ENCODE data around the gene DPCD.
"Not testable (repeated sequence)": the region's sequence is repeated elsewhere in the genome, so short reads cannot be mapped to it uniquely, and the experiment has no call there.

The DPCD gene

DNA sequence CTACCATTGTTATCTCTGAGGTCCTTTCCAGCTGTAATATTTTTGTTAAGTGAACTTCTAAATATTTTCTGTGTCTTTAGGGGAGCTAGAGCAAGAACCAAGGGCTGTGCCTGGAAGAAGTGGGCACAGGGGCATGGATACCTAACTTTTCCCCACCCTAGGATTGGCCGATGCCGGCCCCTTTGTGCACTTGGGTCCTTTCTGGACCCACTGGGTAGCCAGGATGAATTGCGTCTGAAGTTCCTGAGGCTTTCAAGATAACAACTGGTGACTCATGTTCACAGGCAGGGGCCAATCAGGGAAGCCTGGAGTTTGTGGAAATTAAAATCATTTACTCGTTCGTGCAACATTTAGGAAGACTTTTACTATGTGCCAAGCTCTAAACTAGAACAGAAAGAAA is 758 bp downstream of the DPCD start:
- no peak for DNase-seq

DNA sequence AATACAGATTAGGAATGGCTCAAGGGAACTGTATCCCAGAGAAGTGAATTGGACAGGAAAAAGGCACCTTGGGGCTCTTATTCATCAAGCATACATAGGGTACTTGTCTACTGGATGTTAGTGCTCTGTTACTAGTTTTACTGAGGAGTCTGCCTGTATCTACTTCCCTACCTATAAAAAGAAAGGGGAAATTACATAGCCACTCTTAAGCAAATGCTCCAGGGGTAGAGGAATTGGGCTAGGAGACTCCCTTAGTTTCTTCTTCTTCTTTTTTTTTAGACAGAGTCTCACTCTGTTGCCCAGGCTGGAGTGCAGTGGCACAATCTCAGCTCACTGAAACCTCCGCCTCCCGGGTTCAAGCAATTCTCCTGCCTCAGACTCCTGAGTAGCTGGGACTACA is 5.2 kb downstream of the DPCD start:
- DNase-seq, result not testable (repeated sequence)

DNA sequence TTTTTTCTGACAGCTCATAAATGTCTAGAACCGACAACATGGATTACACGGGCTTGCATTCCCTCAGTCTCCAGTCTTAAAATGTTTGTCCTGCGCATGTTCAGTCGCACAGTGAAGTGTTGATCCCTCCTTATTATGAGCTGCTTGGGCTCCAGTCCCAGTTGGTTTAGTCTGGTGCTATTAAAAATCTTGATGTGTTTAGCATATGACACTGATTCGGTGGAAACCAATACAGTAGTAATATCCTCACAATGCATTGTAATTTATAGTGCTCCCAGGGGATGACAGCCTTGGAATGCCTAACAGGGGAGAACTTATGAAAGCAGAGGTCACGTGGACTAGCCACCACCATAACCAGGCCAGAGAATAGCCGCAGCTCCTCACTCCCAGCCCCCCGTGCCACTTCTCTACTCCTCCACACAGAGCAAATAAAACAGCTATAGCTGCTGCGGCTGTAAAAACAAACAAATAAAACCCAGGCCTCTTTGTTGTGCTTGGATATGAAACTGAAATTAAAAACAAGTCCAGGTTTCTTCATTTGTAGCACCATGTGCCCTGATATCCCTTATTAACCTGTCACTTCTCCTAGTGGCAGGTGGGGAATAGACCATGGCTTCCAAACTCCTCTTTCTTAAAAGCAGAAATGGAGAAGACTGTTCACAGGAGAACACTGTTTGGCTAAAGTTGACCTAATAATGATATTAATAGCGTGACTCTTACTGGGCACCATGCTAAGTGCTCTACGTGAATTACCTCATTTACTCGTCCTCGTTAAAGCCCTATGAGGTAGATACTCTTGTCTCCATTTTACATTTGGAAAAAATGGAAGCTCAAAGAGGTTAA is 7.7 kb downstream of the DPCD start:
- DNase-seq, result no peak

DNA sequence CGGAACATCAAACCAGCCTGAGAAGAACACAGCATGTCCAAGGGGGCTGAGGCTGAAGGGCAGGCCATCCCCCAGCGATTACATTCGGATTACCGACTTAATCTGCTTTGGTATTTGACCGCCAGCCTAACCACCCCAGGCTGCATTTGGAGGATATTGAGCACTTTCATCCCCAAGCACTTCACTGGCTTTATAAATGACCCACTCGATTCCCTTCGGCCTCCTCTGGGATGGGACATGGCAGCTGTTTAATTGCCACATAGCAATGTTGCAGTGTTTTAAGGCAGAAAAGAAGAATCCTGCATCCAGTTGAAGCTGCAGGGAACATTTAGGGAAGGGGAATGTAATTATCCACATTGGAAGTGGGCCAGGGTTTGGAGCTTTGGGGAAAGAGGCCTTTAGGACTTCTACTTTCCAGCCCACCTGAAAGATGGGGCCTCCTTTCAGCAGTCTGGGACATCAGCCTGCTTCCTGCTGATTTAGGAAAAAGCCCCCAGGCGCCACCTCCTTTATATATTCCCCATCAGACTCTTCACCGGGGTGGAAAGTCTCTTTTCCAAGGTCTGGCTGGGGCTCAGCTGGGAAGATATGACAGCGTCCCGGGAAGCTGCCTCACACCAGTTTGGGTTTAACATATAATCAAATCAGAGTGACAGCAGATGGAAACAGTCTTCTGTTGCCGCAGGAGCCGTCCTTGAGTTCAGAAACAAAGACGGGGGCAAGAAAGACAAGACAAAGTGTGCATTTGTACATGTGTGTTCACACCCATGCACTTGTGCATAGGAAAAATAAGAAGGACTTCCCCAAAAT is 9.2 kb downstream of the DPCD start:
- DNase-seq, result no peak

DNA sequence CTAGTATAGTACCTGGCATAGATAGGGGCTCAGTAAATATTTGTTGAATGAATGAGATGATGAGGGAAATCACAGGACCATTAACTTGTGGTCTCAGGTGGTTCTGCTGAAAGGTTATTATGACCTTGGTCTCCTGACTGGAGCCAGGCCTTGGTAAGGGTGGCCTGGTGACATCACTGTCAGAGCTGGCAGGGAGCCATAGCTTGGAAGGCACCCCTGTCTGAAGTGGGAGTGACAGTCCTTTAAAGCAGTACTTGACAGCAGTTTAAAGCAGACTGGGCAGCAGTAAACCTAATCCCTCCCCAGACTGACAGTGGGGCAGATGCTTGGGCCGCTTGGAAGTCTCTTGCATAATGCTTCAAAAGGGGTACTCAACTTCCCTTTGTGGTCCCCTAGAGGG is 13.4 kb downstream of the DPCD start:
- DNase-seq, result no peak

DNA sequence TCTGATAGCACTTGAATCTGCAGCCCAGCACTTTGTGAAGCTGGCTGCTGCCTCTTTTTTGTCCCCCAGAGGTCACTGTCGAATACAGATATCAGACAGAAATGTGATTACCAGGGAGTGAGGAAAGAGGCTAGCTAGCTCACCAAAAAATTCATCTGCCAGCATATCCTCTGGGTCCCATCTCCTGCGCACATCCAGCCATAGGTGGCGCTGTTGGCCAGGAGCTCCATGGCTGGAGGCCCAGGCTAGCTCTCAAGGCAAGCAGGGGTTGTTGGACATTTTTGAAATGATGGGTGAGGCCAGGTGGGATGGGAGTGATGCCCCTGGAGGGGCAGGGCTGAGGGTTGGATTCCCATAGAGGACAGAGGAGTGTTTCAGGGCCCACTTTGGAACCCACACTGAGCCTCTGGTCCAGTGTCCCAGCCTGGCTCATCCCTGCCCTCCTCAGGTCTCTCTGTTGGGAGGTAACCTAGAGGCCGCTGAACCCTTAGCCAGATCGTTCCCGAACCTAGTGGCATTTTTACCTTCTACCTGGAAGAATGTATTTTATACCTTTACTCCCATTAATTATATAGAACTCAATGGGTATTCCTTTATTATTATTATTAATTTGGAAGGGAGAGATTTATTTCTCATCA is 14.8 kb downstream of the DPCD start:
- DNase-seq, result peak; percentile 56

DNA sequence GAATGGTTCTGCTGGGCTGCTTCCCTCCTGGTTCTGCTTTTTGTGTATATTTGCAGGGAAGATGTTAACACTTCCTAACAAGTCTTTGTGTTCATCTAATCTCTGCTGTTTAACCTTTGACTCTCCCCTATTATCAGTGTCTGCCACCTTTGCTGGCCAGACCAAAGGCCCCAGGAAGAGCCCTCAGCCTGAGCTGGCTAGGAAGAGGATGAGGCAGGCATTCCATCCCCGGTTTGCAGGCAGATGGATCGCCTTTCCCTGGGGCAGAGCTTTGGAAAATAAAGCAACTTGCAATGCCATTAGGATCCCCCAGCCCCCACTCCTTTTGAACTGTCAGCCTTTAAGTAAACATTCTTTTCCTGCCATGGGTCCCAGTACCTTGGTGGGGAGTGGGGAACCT is 19.0 kb downstream of the DPCD start:
- DNase-seq, result no peak

DNA sequence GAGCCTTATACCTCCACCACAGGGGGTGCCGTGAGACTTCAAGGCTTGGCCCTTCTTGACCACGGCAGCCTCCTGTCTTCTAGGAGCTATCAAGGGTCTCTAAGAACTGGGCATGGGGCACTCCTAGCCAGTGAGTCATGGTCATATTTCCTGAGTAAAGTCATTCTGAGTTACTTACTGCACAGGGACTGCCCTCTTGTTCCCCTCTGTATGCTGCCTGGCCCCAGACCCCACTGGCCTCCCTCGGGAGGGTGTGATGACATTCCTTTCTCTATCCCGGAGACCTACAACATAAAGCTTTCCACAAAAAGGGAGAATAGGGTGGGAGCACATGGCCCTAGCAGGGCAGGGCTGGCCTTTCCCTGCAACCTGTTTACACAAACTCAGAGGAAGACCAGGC is 21.4 kb downstream of the DPCD start:
- DNase-seq, result no peak

DNA sequence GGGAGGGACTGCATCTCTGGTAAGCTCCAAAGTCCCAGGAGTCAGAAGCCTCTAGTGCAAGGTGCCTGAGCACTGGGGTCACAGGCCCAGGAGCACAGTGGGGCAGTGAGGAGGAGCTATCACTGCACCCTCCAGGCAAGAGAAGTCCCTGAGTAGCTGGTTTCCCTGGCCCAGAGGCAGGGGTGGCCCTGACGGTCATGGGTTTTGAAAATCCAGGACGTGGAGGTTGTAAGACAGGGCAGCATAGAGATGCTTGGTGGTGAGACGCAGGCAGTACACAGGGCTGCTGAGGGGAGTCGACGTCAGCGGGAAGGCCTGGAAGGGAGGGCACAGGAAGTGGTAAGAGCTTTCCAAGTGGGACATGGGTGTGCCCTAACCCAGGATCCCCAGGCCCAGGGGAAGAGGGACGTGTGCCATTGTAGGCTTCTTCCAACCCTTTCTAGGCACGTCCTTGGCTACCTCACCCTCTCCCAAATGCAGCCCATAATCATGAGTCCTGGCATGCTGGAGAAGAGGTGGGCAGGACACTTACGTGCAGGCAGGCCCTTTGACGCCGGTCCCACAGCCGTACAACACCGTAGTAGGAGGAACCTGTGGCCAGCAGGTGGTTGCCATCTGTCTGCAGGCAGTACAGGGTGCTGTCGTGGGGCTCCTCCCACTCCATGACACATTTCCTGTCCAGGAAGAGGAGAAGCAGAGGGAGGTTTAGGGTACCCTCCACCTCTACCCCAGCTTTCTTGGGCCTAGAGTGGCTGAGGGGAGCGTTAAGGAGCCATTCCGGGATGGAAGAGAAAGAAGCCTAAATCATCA is 23.2 kb downstream of the DPCD start:
- DNase-seq, result no peak

DNA sequence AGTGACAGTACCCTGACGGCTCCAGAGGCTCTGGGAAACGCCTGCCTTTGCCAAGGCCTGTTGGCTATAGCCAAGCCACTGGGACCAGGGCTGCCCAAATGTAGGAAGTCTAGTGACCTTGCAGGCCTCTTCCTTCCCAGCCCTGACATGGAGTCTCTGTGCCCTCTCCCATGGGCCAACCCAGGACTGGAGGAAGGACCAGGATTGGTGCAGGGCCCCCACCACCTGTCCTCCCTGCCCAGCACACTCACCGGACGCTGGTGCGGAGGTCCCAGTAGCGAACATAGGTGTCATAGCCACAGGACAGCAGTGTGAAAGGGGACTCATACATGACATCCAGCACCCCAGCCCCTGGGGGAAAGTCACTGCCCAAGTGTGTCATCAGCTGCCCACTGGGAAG is 24.0 kb downstream of the DPCD start:
- DNase-seq, result no peak

DNA sequence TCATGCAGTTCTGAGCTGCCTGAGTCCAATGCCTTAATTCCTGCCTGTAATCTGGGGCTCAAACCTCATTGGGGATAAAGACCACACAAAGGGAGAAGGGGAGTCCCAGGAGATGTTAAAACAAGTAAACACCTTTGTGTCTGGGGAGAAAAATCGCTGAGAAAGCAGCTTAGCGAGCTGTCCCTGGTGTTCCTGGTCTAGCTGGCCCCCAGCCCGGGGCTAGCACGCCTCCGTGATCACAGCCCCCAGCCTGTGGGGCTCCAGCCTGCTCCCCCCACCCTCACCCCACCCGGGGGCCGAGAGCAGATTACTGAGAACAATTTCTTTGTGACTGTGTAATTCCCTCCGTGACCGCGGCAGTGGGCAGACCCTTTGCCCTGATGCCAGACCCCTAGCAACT is 24.8 kb downstream of the DPCD start:
- DNase-seq, result no peak

DNA sequence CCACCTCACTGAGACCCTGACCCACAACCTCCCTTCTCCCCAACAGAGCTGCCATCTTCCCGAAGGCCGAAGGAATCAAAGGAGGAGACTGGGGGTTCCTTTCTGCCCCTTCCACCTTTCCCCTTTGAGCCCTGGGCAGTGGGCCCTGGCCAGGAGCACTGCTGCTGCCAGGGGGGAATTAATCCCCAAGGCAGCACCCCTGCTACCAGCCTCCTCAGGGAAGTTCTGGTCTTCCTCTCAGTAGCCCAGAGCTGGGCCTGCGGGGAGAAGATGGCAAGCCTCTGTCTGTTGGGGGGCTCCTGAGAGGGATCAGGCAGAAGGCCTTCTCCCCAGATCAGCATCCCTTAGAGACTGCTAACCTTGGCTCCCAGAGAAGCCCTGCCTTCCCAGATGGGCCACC is 25.5 kb downstream of the DPCD start:
- DNase-seq, result no peak

DNA sequence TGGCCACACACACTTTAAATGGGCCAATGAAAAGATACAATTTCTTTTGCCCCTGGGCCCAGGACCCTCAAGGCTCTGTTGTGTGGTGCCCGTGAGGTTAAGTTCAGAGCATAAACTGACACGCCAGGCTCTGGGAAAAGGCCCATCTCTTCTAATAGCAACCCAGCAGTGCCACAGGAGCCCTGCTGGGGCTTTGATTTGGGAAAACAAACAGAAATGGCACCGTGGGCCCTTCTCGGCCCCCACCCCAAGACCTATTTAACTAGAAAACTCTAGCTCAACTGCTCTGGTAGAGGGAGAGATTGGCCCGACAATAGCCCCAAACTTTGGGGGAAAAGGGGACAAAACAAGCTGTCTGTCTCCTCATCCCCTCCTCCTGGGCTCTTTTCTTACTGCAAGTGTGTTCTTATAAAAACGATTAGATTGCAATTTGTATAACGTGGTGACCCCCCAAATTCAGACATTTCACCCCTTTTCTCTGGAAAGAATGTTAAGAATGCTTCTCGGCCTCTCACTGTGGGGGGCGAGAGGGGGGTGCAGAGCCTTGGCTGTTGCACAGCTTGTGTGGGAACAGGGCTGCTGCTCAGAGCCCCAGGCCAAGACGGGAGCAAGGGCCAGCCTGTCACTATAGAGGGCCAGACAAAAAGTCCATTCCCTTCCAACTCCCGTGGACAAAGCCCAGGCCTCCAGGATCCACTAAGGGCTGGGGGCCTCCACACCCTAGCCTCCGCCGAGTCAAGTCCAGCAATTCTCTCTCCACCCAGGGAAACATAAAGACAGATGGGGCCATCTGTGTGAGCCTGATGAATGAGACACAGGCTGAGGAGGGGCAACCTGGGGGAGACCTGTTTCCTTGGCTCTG is 26.8 kb downstream of the DPCD start:
- no peak for DNase-seq

DNA sequence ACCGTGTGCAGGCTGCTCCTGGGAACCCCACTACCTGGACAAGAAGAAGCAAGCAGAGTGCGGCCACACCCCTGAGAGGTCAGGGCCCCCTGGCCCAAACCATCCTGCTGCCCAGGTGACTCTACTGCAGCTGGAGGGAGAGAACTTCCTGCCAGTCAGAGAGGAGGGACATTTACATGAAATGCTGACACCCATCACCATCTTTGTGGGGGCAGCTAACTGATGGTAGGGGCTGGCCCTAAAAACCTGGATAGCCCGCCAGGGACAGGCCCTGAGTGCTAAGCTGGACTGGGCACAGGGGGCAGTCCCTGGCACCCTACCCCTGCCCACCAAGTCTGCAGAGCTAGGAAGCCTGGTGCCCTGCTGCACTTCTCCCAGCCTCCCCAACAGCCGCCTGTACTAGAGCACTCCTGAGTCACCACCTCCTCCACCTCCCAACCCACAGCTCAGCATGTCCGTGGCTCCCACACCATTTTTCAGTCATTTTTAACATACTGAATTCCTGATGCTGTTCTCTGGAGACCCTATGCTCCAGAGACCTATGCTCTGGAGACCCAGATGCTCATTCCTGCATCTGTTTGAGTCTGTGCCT is 27.5 kb downstream of the DPCD start:
- no peak for DNase-seq

DNA sequence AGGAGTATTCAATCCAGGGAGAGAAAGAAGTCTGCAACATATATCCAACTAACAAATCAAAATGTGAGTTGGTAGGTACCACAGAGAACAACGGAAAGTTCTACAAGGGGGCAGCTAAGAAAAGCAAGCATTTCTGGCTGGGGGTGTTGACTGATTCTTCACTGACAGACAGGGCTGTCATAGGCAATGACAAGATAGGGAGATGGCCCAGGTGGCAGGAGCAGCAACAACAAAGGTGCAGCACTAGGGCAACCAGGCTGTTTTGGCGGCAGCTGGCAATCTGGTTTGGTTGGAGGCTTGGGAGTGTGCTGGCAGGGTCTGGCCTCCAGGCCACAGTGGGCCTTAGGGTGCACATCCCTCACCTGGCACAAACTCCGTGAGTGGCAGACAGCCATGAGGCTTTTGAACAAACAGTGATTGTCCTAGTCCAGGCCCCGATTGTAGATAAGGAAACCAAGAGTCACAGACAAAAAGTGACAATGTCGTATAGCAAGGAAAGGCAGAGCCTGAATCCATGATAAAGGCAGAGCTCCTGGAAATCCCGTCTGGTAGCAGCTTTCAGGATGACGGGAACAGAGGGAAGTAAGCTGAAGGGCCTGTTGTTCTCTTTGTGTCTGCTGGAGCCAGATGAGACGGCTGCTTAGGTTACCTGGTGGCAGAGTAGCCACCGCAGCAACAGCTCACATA is 28.4 kb downstream of the DPCD start:
- no peak for DNase-seq

DNA sequence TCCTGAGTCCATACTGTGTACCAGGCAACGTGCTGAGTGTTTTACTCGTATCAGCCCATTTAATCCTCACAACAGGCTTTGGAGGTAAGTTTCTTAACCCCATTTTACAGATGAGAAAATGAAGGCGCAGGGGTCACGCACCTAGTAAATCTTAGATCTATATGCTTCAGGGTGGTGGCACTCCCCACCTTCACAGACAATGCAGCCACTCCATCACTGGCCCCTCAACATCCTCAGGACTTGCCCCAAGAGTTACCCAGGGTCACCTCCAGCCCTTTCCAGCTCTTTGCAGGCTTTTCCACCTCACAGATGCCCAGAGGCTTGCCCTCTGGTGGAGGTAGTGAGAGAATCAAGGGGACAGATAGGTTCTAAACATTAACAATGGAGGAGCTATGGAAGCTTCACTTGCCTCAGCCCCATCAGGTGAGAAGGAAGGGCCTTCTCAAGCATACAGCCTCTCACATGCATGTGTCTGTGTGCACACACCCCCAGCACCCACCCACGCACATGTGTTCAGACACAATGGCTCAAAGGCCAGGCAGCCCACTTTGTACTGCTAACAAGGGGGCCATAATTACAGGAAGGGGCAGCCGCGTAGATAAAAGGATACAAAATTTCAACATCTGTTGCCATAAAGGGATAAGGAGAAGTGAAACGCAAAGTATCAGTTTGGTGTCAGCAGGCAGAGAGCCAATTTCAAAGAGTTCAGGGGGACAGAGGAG is 29.1 kb downstream of the DPCD start:
- DNase-seq, result no peak

DNA sequence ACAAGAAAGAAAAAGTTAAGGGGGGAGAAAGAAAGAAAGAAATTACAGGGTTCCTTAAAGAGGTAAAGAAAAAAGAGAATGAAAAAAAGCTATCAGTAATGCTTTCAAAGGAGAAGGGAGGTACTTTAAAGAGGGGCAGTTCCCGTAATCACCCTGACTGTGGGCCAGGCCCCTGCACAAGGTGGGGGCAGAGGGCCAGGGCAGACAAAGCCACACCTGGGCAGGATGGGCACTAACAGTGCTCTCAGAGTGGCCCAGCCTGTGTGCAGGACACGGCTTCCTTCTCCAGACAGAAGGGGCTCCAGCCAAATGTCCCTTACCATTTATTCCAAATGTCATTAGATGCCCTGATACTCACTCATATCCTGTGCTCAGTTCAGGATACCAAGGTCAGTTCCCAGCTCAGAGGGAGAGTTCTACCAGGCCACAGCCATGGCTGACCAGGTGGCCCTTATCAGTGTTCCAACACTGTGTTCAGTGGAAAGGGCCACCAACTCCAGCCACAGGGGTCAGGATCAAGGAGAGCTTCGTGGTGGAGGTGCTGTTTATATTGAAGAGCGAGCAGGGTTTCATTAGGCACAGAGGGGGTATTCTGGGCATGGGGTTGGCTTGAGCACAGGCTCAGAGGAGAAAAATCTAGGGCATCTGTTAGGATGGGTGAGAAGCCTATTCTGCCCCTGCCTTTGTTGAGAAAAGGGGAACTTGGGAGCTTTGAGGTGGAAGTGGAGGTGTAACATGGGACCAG is 29.9 kb downstream of the DPCD start:
- DNase-seq, result no peak

DNA sequence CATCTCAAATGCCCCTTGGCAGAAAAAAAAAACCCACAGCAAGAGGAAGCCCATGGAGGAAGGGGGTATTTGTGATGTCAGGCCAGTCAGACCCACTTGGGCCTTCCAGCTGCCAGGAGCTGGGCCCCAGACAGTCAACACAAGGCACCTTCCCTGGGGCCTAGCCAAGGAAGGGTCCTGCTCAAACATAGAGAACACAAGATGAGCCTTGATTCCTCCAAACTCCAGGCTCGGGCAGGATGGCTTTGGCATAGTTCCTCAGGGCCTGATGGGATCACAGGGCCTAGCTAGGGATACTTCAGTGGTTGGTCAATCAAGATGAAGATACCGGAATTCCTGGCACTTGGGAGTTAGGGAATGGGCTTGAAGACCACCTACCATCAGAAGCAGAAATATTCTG is 30.8 kb downstream of the DPCD start:
- DNase-seq, result no peak

DNA sequence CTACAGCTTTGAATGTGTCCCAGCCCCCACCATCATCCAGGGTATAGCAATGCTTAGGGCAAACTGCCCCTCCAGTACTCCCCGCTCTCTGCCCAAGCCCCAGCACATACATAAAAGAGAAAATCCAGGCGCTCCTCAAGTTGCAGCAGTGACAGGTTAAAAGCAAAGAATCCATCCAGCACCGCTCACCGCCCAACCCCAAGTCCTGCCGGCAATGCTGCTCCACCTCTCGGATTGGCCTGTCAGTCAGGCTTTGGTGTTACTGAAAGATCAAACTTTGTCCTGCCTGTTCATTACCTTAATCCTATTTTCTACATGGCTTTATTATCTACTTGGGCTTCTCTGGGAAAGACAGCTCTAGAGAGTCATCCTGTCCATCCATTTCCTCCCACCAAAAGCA is 31.9 kb downstream of the DPCD start:
- no peak for DNase-seq

DNA sequence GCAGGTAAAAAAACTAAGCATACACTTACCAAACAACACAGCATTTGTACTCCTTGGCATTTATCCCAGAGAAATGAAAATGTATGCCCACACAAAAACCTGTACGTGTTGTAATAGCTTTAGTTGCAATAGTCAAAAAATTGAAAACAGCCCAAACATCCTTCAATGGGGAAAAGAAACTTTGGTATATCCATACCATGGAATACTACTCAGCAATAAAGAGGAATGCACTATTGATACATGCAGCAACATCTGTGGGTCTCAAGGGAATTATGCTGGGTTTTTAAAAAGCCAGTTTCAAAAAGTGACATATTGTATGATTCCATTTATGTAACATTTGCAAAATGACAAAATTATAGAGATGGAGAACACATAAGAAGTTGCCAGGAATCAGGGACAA is 35.4 kb downstream of the DPCD start:
- DNase-seq, result no peak
